K562 (cell line): ENCODE data around the gene CCDC85B. TPM values are rescaled to one million over a fixed set of nuclear protein-coding genes. Genes with fewer than 3 reads are reported as not detected.

Source experiments
- ATF1 ChIP-seq, 2 experiments: fragments of 450-650 bp in 1 of 2; IDR thresholded peaks; 2 replicates each; pipeline ENCODE4 v1.6.1; 2016; ENCODE audit warnings: missing compliant biosample characterization in 1 of 2, missing genetic modification characterization in 1 of 2
- ATF4 ChIP-seq: fragments of 450-650 bp; formaldehyde crosslinking; IDR thresholded peaks from 2 replicates; pipeline ENCODE4 v1.4.0; 2022; ENCODE audit warnings: mild to moderate bottlenecking, moderate library complexity
- CAMTA2 ChIP-seq: fragments of 250-450 bp; sonication (Bioruptor Pico); conservative IDR thresholded peaks from 2 replicates; pipeline ENCODE4 v1.5.1; 2022
- CBFB ChIP-seq: sonication (generic); formaldehyde crosslinking; IDR thresholded peaks from 2 replicates; pipeline ENCODE4 v1.4.0; 2020; ENCODE audit warnings: mild to moderate bottlenecking, missing genetic modification reagents
- EP300 ChIP-seq: IDR thresholded peaks from 2 replicates; pipeline ENCODE4 v1.6.1; 2012; ENCODE audit warnings: low read length, improper control_type of control experiment
- ESRRB ChIP-seq: fragments of 250-450 bp; sonication (Bioruptor Pico); IDR thresholded peaks from 2 replicates; pipeline ENCODE4 v1.5.0; 2020; ENCODE audit warnings: mild to moderate bottlenecking, moderate library complexity, borderline replicate concordance
- EZH2 ChIP-seq: IDR thresholded peaks from 2 replicates; pipeline ENCODE4 v1.6.1; 2012; ENCODE audit warnings: low read depth, mild to moderate bottlenecking, inconsistent platforms, low read length, borderline replicate concordance
- GATAD2A ChIP-seq: fragments of 450-650 bp; IDR thresholded peaks from 2 replicates; pipeline ENCODE4 v1.6.1; 2017
- IRF1 ChIP-seq: sonication (generic); formaldehyde crosslinking; IDR thresholded peaks from 2 replicates; pipeline ENCODE4 v1.8.0; 2022; ENCODE audit warnings: missing genetic modification reagents, mild to moderate bottlenecking, borderline replicate concordance
- MXI1 ChIP-seq: IDR thresholded peaks from 2 replicates; pipeline ENCODE4 v1.6.1; 2011; ENCODE audit warnings: low read depth, mild to moderate bottlenecking, improper control_type of control experiment, low read length
- RBFOX2 ChIP-seq: fragments of 200-400 bp; formaldehyde crosslinking; IDR thresholded peaks from 2 replicates; pipeline ENCODE4 v1.6.1; 2017; ENCODE audit warnings: low read depth, mild to moderate bottlenecking, low read length, moderate library complexity
- SIN3A ChIP-seq, 2 experiments: fragments of 150-350 bp in 1 of 2; IDR thresholded peaks; 2 replicates each; pipeline ENCODE4 v1.6.1; 2011 to 2016; ENCODE audit warnings: borderline replicate concordance in 2 of 2, low read depth in 2 of 2, low read length in 2 of 2, mild to moderate bottlenecking in 2 of 2, moderate library complexity in 2 of 2; ENCODE audit not compliant: control insufficient read depth in 1 of 2
- SREBF1 ChIP-seq: fragments of 150-350 bp; IDR thresholded peaks from 2 replicates; pipeline ENCODE4 v1.6.1; 2014; ENCODE audit warnings: antibody characterized with exemption, low read depth, low read length, borderline replicate concordance
- U2AF2 ChIP-seq: fragments of 200-400 bp; formaldehyde crosslinking; optimal IDR thresholded peaks from 2 replicates; pipeline ENCODE3; 2017; ENCODE audit warnings: low read depth, mild to moderate bottlenecking, low read length
- ZBTB5 ChIP-seq: fragments of 450-650 bp; IDR thresholded peaks from 2 replicates; pipeline ENCODE4 v1.6.1; 2017; ENCODE audit warnings: antibody characterized with exemption
- ZNF140 ChIP-seq: fragments of 250-450 bp; sonication (Bioruptor Pico); IDR thresholded peaks from 2 replicates; pipeline ENCODE4 v1.8.0; 2021; ENCODE audit warnings: moderate library complexity, mild to moderate bottlenecking, inconsistent platforms
- ZNF324 ChIP-seq: fragments of 250-450 bp; sonication (Bioruptor Pico); IDR thresholded peaks from 2 replicates; pipeline ENCODE4 v1.4.0; 2020; ENCODE audit warnings: mild to moderate bottlenecking
- ZNF347 ChIP-seq: fragments of 450-650 bp; formaldehyde crosslinking; IDR thresholded peaks from 2 replicates; pipeline ENCODE4 v1.4.0; 2020; ENCODE audit warnings: low read depth, mild to moderate bottlenecking, moderate library complexity
- ZNF518B ChIP-seq: fragments of 250-450 bp; sonication (Bioruptor Pico); IDR thresholded peaks from 2 replicates; pipeline ENCODE4 v1.5.0; 2021; ENCODE audit warnings: mild to moderate bottlenecking, moderate library complexity
- polyA plus RNA-seq, 8 experiments: library from polyadenylated mRNA; depleted of rRNA in 4 of 8; stranded (reverse) in 5 of 8; unstranded in 3 of 8; fragments of >200 nt; fragmentation: Nextera tagmentation in 2 of 8; fragmentation: Illumina TruSeq in 1 of 8; extraction: Ambion mirVana in 2 of 8; extraction: Trizol in 1 of 8; gene quantifications; 2 replicates each; pipeline versions ENCODE4 v1.2.1 to v1.2.3, GENCODE V29; 2011 to 2014; ENCODE audit warnings: inconsistent platforms in 1 of 8, missing spikeins in 1 of 8
- total RNA-seq, 7 experiments: library from RNA; depleted of rRNA in 6 of 7; stranded (reverse); fragments of >200 nt in 6 of 7; fragmentation: Illumina TruSeq in 2 of 7; extraction: Trizol in 2 of 7; gene quantifications; 2 replicates each; pipeline versions ENCODE4 v1.2.1 to v1.2.3, GENCODE V29; 2011 to 2021; ENCODE audit warnings: low replicate concordance in 1 of 7
- TF ChIP-seq, protein P1 (sequence below): fragments of 450-650 bp; formaldehyde crosslinking; IDR thresholded peaks from 2 replicates; pipeline ENCODE4 v1.4.0; 2020; ENCODE audit warnings: mild to moderate bottlenecking, mixed read lengths

CCDC85B gene
- total and polyA plus RNA-seq, 9 of the 15 experiments (the other 6 are each of a cell fraction or from before 2014, with no cell fraction given), result 0.14 to 138 (median 6.2) TPM

- no peak for TF ChIP-seq ZBTB5
- TF ChIP-seq RBFOX2, result no peak
- no peak for TF ChIP-seq ZNF347 (CRISPR knock-in tag)
- TF ChIP-seq ESRRB (CRISPR knock-in tag), result no peak
- TF ChIP-seq ATF1 (CRISPR knock-in tag; IDR thresholded peaks at IDR 0.05), result no peak
- TF ChIP-seq ATF1 (tag; IDR thresholded peaks at IDR 0.05), result no peak
- TF ChIP-seq EZH2, result no peak
- TF ChIP-seq CAMTA2 (CRISPR knock-in tag), result no peak
- TF ChIP-seq MXI1, result no peak
- TF ChIP-seq ATF4 (CRISPR knock-in tag), result no peak
- no peak for TF ChIP-seq ZNF518B (CRISPR knock-in tag)
- no peak for TF ChIP-seq U2AF2
- no peak for TF ChIP-seq ZNF140
- TF ChIP-seq EP300, result peak; percentile 38; the same call in 1 of the 2 replicates
- TF ChIP-seq IRF1 (CRISPR knock-in tag), result no peak
- TF ChIP-seq, protein P1, sequence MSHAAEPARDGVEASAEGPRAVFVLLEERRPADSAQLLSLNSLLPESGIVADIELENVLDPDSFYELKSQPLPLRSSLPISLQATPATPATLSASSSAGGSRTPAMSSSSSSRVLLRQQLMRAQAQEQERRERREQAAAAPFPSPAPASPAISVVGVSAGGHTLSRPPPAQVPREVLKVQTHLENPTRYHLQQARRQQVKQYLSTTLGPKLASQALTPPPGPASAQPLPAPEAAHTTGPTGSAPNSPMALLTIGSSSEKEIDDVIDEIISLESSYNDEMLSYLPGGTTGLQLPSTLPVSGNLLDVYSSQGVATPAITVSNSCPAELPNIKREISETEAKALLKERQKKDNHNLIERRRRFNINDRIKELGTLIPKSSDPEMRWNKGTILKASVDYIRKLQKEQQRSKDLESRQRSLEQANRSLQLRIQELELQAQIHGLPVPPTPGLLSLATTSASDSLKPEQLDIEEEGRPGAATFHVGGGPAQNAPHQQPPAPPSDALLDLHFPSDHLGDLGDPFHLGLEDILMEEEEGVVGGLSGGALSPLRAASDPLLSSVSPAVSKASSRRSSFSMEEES (CRISPR knock-in tag), result no peak
- TF ChIP-seq ZNF324 (CRISPR knock-in tag), result no peak
- no peak for TF ChIP-seq CBFB (CRISPR knock-in tag)
- TF ChIP-seq GATAD2A, result no peak
- TF ChIP-seq SIN3A (IDR thresholded peaks at IDR 0.05; ENCODE audit: borderline replicate concordance in 2 of 2, control insufficient read depth in 1 of 2, low read depth in 2 of 2, low read length in 2 of 2), result no peak
- no peak for TF ChIP-seq SREBF1
These were observed 43.5 kb downstream of the CCDC85B start (continued) for GRCh38 chr11:65934014-65934413.
